KOPT-K1 (cell line): ENCODE measurements around the gene TPRG1.
"Not testable (repeated sequence)": the region's sequence is repeated elsewhere in the genome, so short reads cannot be mapped to it uniquely, and the experiment has no call there.

ENCODE experiments used
- H3K27ac ChIP-seq: fragments of 200-600 bp; sonication (generic); 2 replicates; pipeline ENCODE4 v1.5.1; 2016; ENCODE audit warnings: antibody characterized with exemption, mild to moderate bottlenecking, low read depth, low read length; ENCODE audit not compliant: poor library complexity, severe bottlenecking
- H3K36me3 ChIP-seq: fragments of 200-600 bp; sonication (generic); 2 replicates; pipeline ENCODE4 v1.5.1; 2017; ENCODE audit warnings: antibody characterized with exemption, mild to moderate bottlenecking, low read length, moderate library complexity; ENCODE audit not compliant: insufficient read depth
- H3K9me3 ChIP-seq: fragments of 200-600 bp; sonication (generic); 2 replicates; pipeline ENCODE4 v1.5.1; 2017; ENCODE audit warnings: antibody characterized with exemption, low read length, mild to moderate bottlenecking; ENCODE audit not compliant: insufficient read depth, poor library complexity, severe bottlenecking

The TPRG1 gene

GRCh38 chr3:189322339-189322738 lies 150.6 kb downstream of the TPRG1 start:
- Histone ChIP-seq H3K36me3 (no peaks in the 10 kb centered on the region), H3K27ac (no peak overlapping the region), H3K9me3 (no peaks in the 10 kb centered on the region)

- no peaks in the 10 kb centered on the region for H3K36me3 ChIP-seq
- H3K9me3 ChIP-seq: no peaks in the 10 kb centered on the region
- H3K27ac ChIP-seq: peak overlapping the region; percentile 40
These were observed 152.9 kb downstream of the TPRG1 start for GRCh38 chr3:189324538-189325138.

GRCh38 chr3:189325454-189325853 lies 153.7 kb downstream of the TPRG1 start:
- H3K9me3 ChIP-seq: no peaks in the 10 kb centered on the region
- H3K36me3 ChIP-seq: no peaks in the 10 kb centered on the region
- peak overlapping the region; percentile 40 for H3K27ac ChIP-seq

GRCh38 chr3:189329630-189330029 lies 157.9 kb downstream of the TPRG1 start:
- H3K36me3 ChIP-seq, H3K9me3 ChIP-seq, H3K27ac ChIP-seq: not testable (repeated sequence)

- Histone ChIP-seq H3K27ac (no peak overlapping the region), H3K36me3 (no peaks in the 10 kb centered on the region)
These were observed 158.3 kb downstream of the TPRG1 start for GRCh38 chr3:189330066-189330465.

GRCh38 chr3:189331002-189331418 lies 159.2 kb downstream of the TPRG1 start:
- Histone ChIP-seq H3K27ac (no peak overlapping the region), H3K9me3 (no peaks in the 10 kb centered on the region), H3K36me3 (no peaks in the 10 kb centered on the region)

More at GRCh38 chr3:189330066-189330465, 158.3 kb downstream of the TPRG1 start:
- no peaks in the 10 kb centered on the region for H3K9me3 ChIP-seq

GRCh38 chr3:189334064-189334920 lies 162.5 kb downstream of the TPRG1 start:
- H3K36me3 ChIP-seq: no peaks in the 10 kb centered on the region
- no peak overlapping the region for H3K27ac ChIP-seq
- H3K9me3 ChIP-seq: peaks cover 3% of the 10 kb centered on the region

GRCh38 chr3:189337673-189338091 lies 165.9 kb downstream of the TPRG1 start:
- Histone ChIP-seq H3K27ac (no peak overlapping the region), H3K36me3 (no peaks in the 10 kb centered on the region), H3K9me3 (peaks cover 3% of the 10 kb centered on the region)

- Histone ChIP-seq H3K9me3 (peaks cover 3% of the 10 kb centered on the region), H3K27ac (no peak overlapping the region), H3K36me3 (no peaks in the 10 kb centered on the region)
These were observed 166.6 kb downstream of the TPRG1 start for GRCh38 chr3:189338366-189338765.

- no peak overlapping the region for H3K27ac ChIP-seq
- H3K36me3 ChIP-seq: no peaks in the 10 kb centered on the region
- peaks cover 3% of the 10 kb centered on the region for H3K9me3 ChIP-seq
These were observed 168.2 kb downstream of the TPRG1 start for GRCh38 chr3:189339996-189340395.

- Histone ChIP-seq H3K9me3 (peaks cover 3% of the 10 kb centered on the region), H3K27ac (no peak overlapping the region), H3K36me3 (no peaks in the 10 kb centered on the region)
These were observed 169.1 kb downstream of the TPRG1 start for GRCh38 chr3:189340680-189341460.

- Histone ChIP-seq H3K9me3 (no peaks in the 10 kb centered on the region), H3K27ac (no peak overlapping the region), H3K36me3 (no peaks in the 10 kb centered on the region)
These were observed 171.0 kb downstream of the TPRG1 start for GRCh38 chr3:189342811-189343210.

GRCh38 chr3:189344996-189345395 lies 173.2 kb downstream of the TPRG1 start:
- Histone ChIP-seq H3K36me3 (no peaks in the 10 kb centered on the region), H3K9me3 (no peaks in the 10 kb centered on the region), H3K27ac (no peak overlapping the region)

GRCh38 chr3:189349772-189350171 lies 178.0 kb downstream of the TPRG1 start:
- no peak overlapping the region for H3K27ac ChIP-seq
- no peaks in the 10 kb centered on the region for H3K36me3 ChIP-seq
- no peaks in the 10 kb centered on the region for H3K9me3 ChIP-seq

- Histone ChIP-seq H3K36me3 (no peaks in the 10 kb centered on the region), H3K27ac (no peak overlapping the region), H3K9me3 (no peaks in the 10 kb centered on the region)
These were observed 181.7 kb downstream of the TPRG1 start for GRCh38 chr3:189353318-189353965.
